ENCODE data around the gene C20orf204. TPM values are rescaled to one million over a fixed set of nuclear protein-coding genes. Genes with fewer than 3 reads are reported as not detected.

C20orf204 gene
- total RNA-seq, 2 donors from 2014 or later, result 0.81 to 3.2 TPM

- H3K4me3 ChIP-seq, result no peak overlapping the region
- no peaks in the 10 kb centered on the region for H3K9me3 ChIP-seq
- no peaks in the 10 kb centered on the region for H3K27me3 ChIP-seq (replicated peaks; ENCODE audit: insufficient read depth)
- ATAC-seq (ENCODE audit: insufficient number of reproducible peaks, low FRiP score, low read depth), result no peak
- no peak for DNase-seq (ENCODE audit: low spot score)
- no peaks in the 10 kb centered on the region for H3K36me3 ChIP-seq
- TF ChIP-seq CTCF (IDR thresholded peaks at IDR 0.05), result no peak
- H3K4me1 ChIP-seq (ENCODE audit: control insufficient read depth in 1 of 2, low read depth in 2 of 2), result peaks cover 4 to 7% of the 10 kb centered on the region in 2 donors
- H3K27ac ChIP-seq, result no peak overlapping the region
Observed at GRCh38 chr20:64058536-64058935, 22.6 kb downstream of the C20orf204 start.

- ATAC-seq (ENCODE audit: insufficient number of reproducible peaks, low FRiP score, low read depth) (no peak), DNase-seq (ENCODE audit: low spot score) (no peak)
- Histone ChIP-seq H3K27ac (peak overlapping the region in 1 of 2 donors; percentile 72), H3K4me3 (peak overlapping the region; percentile 93), H3K27me3 (replicated peaks; ENCODE audit: insufficient read depth) (no peaks in the 10 kb centered on the region), H3K9me3 (no peaks in the 10 kb centered on the region), H3K36me3 (no peaks in the 10 kb centered on the region), H3K4me1 (ENCODE audit: control insufficient read depth in 1 of 2, low read depth in 2 of 2) (peaks cover 18 to 24% of the 10 kb centered on the region in 2 donors)
- TF ChIP-seq CTCF (IDR thresholded peaks at IDR 0.05), result no peak
Observed at GRCh38 chr20:64062276-64062595, 26.3 kb downstream of the C20orf204 start.

GRCh38 chr20:64062596-64063388, 26.8 kb downstream of the C20orf204 start, which contains the start of gene TCEA2:
Gene TCEA2 (plus strand): TSS chr20:64063198. CDS start chr20:64063313, 115 bp downstream.
- TF ChIP-seq CTCF (IDR thresholded peaks at IDR 0.05), result no peak
- Histone ChIP-seq H3K4me3 (peak within 1 kb of the TSS; percentile 93), H3K36me3 (no peaks in the 10 kb centered on the region), H3K9me3 (no peaks in the 10 kb centered on the region), H3K4me1 (ENCODE audit: control insufficient read depth in 1 of 2, low read depth in 2 of 2) (peaks cover 18 to 24% of the 10 kb centered on the region in 2 donors), H3K27ac (peak within 1 kb of the TSS; percentile 68 to 72), H3K27me3 (replicated peaks; ENCODE audit: insufficient read depth) (no peaks in the 10 kb centered on the region)
- peak; percentile 89 for ATAC-seq (ENCODE audit: insufficient number of reproducible peaks, low FRiP score, low read depth)
- peak; percentile 85 for DNase-seq (ENCODE audit: low spot score)

- Histone ChIP-seq H3K9me3 (no peaks in the 10 kb centered on the region), H3K4me1 (ENCODE audit: control insufficient read depth in 1 of 2, low read depth in 2 of 2) (peaks cover 18 to 24% of the 10 kb centered on the region in 2 donors), H3K27me3 (replicated peaks; ENCODE audit: insufficient read depth) (no peaks in the 10 kb centered on the region), H3K36me3 (peaks cover 4% of the 10 kb centered on the region), H3K4me3 (peak overlapping the region; percentile 93), H3K27ac (peak overlapping the region; percentile 68 to 72)
- ATAC-seq (ENCODE audit: insufficient number of reproducible peaks, low FRiP score, low read depth) (no peak), DNase-seq (ENCODE audit: low spot score) (no peak)
- TF ChIP-seq CTCF (IDR thresholded peaks at IDR 0.05), result no peak
Observed at GRCh38 chr20:64063389-64064144, 27.6 kb downstream of the C20orf204 start.

- Histone ChIP-seq H3K27ac (peak overlapping the region; percentile 68 to 72), H3K4me1 (ENCODE audit: control insufficient read depth in 1 of 2, low read depth in 2 of 2) (peaks cover 18 to 24% of the 10 kb centered on the region in 2 donors), H3K4me3 (peak overlapping the region; percentile 93), H3K27me3 (replicated peaks; ENCODE audit: insufficient read depth) (no peaks in the 10 kb centered on the region), H3K9me3 (no peaks in the 10 kb centered on the region), H3K36me3 (peaks cover 4% of the 10 kb centered on the region)
- no peak for ATAC-seq (ENCODE audit: insufficient number of reproducible peaks, low FRiP score, low read depth)
- TF ChIP-seq CTCF (IDR thresholded peaks at IDR 0.05), result no peak
- no peak for DNase-seq (ENCODE audit: low spot score)
Observed at GRCh38 chr20:64064145-64064698, 28.2 kb downstream of the C20orf204 start.

Data from thoracic aorta (tissue), 2 donors.